HG02884 (cell line): ENCODE data around the gene DNASE1L3.
A peak's percentile ranks its signal among the peaks of the same experiment; 100 is the strongest.
"Not testable (repeated sequence)": the region's sequence is repeated elsewhere in the genome, so short reads cannot be mapped to it uniquely, and the experiment has no call there.

Experiments used
- ATAC-seq: cut with Tn5 transposase; IDR thresholded peaks from one replicate; pipeline ENCODE4 v1.9.1; 2021; ENCODE audit warnings: mild to moderate bottlenecking, moderate library complexity; ENCODE audit not compliant: unreplicated experiment

Gene DNASE1L3

GRCh38 chr3:58236527-58237237, 25.9 kb upstream of the DNASE1L3 start:
- no peak for ATAC-seq

DNA sequence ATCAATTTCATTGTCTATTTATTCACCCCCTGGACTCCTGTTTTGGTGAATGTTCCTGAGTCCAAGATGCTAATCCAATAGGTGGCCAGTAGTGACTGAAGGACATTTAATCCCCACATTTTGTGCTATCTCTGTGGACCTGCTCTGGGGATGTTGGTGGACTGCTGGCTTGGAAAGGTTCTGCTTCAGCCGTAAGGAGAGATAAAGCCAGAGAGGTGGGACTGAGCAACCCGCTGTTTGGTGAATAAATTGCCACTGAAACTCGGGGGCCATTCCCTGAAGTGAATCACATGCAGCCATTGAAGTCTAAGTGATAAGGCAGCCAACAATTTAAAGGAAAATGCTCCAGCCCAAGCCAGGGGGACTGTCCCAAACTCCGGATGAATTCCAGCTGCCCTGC, 25.2 kb upstream of the DNASE1L3 start:
- ATAC-seq = no peak

DNA sequence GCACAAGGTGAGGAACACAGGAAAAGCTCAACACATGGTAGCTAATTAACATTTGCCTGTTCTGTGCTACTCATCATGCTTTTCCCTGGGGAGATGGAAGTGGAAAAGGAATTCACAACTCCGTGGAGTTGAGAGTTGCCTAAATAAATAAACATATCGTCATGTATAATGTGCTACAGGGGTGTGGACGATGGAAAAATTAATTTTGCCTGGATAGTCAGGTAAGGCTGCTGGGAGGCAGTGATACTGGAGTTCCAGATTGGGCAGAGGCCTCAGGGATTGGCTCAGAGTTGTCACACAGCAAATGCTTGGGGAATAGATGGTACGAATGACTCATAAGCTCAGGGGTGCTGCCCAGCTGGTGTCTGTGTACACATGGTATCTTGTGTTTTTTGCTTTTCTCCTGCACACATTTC, 23.8 kb upstream of the DNASE1L3 start:
- no peak for ATAC-seq

DNA sequence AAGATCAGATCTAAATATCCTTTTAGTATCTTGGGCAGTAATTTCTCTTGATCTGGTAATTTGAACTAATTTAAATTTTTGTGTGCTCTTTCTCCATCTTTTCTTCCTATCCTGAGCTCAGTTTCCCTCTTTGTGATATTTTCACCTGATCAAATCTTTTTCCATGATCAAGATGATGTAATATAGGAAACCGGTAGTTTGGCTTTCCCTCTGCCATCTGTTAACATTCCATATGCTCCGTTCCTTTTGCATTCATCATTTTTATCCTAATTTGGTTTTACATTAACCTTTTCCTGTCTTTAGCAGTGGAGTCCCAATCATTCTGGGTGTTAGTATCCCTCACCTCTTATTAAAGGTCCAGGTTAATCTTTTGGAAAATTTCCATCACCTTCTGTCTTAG, 20.9 kb upstream of the DNASE1L3 start:
- ATAC-seq = no peak

DNA sequence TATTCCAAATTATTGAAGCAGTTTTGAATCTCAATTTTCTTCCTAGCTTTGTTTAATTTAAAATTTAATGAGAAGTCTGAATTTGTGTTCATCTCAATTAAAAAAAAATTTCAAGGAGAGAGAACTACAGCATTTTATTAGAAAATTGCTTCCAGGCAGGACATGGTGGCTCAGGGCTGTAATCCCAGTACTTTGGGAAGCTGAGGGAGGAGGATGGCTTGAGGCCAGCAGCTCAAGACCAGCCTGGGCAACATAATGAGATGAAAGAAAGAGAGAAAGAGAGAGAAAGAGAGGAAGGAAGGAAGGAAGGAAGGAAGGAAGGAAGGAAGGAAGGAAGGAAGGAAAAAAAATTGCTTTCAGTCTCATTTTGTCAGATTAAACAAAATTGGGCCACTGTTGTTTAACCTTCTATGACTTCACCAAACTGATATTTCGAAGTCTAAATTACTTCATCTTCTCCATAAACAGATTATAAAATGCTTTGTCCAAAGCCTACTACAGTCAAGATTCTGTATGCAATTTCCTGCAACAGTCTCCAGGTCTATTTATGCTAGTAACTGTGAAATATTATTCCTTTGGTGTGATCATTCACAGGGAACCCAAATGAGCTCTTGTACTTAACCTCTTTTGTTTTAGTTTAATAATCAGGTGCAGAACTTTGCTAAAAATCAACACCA, 20.2 kb upstream of the DNASE1L3 start:
- no peak for ATAC-seq

DNA sequence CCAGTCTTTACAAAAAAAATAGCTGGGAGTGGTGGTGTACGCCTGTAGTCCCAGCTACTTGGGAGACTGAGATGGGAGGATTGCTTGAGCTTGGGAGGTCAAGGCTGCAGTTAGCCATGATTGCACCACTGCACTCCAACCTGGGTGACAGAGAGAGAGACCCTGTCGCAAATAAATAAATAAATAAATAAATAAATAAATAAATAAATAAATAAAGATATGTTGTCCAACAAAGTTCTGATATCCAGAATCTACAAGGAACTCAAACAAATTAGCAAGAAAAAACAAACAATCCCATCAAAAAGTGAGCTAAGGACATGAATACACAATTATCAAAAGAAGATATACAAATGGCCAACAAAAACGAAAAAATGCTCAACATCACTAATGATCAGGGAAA, 17.2 kb upstream of the DNASE1L3 start:
- not testable (repeated sequence) for ATAC-seq

- ATAC-seq = no peak
Observed at GRCh38 chr3:58223855-58224254, 13.1 kb upstream of the DNASE1L3 start.

- no peak for ATAC-seq
Observed at GRCh38 chr3:58222161-58222724, 11.5 kb upstream of the DNASE1L3 start.

DNA sequence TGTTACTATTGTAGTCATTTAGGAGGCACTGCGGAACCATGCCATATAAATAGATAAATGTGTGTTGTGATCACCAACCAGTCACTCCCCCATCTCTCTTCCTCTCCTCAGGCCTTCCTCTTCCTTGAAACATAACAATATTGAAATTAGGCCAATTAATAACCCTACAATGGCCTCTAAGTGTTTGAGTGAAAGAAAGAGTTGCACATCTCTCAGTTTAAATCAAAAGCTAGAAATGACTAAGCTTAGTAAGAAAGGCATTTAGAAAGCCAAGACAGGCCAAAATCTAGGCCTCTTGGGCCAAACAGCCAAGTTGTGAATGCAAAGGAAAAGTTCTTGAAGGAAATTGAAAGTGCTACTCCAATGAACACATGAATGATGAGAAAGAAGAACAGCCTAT, 8.1 kb upstream of the DNASE1L3 start:
- ATAC-seq = no peak

DNA sequence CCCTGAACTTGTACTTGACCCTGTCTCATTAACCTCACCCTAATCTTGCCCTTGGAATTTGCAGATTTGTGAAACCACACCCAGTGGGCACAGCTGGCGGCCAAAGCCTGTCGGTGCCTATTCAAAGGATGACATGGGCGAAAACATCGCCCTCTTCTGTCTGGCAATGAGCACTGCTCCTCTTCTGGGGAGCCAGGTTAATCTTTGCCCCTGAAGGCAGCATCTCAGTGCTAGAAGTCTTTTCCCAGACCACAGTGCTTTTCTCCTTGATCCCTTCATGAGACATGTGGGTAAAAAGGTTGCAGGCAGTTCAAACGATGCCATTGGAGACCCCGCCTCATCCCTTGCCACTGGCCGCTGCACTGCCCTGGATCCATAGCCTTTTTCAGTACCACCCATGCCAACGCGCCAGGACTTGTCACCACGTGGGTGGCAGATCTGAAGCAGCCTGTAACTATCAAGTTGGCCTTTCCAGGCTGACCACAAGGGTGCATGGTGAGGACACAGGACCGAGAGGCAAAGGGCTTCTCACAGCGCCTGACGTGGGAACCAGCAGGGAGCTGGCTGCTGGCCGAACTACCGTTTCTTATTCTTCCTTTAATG, 6.5 kb upstream of the DNASE1L3 start:
- ATAC-seq = no peak

- no peak for ATAC-seq
Observed at GRCh38 chr3:58216496-58217195, 5.9 kb upstream of the DNASE1L3 start.

DNA sequence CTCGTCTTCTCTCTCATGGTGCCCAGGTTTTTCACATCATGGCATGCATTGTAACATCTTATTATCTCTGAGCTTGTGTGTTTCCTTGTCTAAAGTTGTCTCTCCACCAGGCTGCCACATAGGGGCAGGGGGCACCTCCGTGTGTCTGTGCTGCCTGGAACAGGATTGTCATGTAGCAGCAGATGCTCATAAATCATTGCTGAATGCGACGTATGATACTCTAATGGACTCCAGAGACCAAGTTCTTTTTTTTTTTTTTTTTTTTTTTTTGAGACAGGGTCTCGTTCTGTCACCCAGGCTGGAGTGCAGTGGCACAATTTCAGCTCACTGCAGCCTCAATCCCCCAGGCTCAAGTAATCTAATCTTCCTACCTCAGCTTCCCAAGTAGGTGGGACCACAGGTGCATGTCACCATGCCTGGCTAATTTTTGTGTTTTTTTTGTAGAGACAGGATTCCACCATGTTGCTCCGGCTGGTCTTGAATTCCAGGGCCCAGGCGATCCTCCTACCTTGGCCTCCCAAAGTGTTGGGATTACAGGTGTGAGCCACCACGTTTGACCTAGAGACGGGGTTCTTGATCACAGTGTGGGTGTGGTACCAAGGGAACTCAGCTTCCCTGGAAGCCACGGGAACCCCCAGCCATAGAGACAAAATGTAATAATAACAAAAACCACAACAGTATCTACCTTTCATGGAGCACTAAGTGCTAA, 4.7 kb upstream of the DNASE1L3 start:
- ATAC-seq = no peak

GRCh38 chr3:58214484-58215316, 3.9 kb upstream of the DNASE1L3 start:
- ATAC-seq = peak; percentile 74

DNA sequence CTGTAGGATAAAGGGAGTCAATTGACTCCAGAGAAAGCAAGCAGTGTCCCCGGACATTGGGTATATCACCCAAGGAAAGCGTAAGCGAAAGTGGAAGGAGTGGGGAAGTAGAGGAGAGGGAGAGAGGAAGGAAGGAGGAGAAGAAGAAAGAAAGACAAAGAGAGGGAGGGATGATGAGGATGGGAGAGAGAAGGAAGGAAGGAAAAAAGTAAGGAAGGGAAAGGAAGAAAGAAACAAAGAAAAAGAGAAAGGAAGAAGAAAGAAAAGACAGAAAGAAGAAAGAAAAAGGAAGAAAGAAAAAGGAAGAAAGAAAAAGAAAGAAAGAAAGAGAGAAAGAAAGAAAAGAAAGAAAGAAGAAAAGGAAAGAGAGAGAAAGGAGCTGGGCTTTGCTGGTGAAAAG, 839 bp downstream of the DNASE1L3 start:
- ATAC-seq = no peak

DNA sequence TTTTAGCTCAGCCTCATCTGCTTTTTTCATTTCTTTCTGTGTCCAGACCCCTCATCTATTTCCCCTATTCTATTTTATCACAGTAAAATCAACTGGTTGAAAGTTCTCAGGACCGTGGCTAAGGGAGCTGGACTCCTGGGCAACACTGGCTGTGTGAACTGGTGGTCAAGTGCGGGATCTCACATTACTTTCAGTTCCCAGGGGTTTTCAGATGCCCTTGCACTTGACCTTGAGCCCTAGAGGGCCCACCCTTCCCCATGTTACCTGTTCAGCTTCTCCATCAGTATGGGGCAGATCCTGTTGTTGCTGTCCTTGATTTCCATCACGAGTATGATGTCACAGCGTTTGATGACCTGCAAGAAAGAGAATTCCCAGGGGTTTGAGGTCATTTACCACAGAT, 2.8 kb downstream of the DNASE1L3 start:
- ATAC-seq = no peak

GRCh38 chr3:58206406-58207011, 4.3 kb downstream of the DNASE1L3 start:
- no peak for ATAC-seq

DNA sequence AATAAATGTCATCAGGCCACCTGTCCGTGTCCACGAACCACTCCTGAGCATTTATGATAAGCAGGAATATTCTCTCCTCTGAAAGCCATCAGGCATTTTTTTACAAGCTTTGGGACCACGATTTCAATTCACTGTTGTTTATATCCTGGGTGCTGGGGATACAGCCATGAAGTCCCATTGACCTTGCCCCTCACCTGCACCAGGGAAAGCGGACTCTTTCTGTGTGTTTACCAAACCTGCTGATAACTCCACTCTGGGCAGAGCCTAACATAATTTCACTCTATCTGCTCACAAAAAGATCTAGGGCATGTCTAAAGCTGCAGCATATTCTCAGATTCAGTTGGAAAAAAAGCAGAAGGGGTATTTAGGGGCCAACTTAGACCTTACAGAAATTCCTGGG, 4.8 kb downstream of the DNASE1L3 start:
- no peak for ATAC-seq

- ATAC-seq = no peak
Observed at GRCh38 chr3:58204720-58205119, 6.1 kb downstream of the DNASE1L3 start.

- ATAC-seq = no peak
Observed at GRCh38 chr3:58203541-58203940, 7.2 kb downstream of the DNASE1L3 start.
